Activated naive CD4-positive, alpha-beta T cell treated with anti-CD3 and anti-CD28 coated beads, Interleukin-2, amount 50 U/mL, for 24 hours (primary cell): ENCODE measurements around the gene OCEL1.
"Not testable (repeated sequence)": the region's sequence is repeated elsewhere in the genome, so short reads cannot be mapped to it uniquely, and the experiment has no call there.

Source experiments
- H3K27ac Mint-ChIP-seq: one replicate; pipeline ENCODE4 v1.8.0; 2021; ENCODE audit warnings: mild to moderate bottlenecking, mixed read lengths
- H3K27me3 Mint-ChIP-seq: one replicate; pipeline ENCODE4 v1.8.0; 2021; ENCODE audit warnings: mixed read lengths
- H3K36me3 Mint-ChIP-seq: one replicate; pipeline ENCODE4 v1.8.0; 2021; ENCODE audit warnings: mixed read lengths
- H3K4me1 Mint-ChIP-seq: one replicate; pipeline ENCODE4 v1.8.0; 2021; ENCODE audit warnings: mixed read lengths
- H3K4me3 Mint-ChIP-seq: one replicate; pipeline ENCODE4 v1.8.0; 2021; ENCODE audit warnings: mild to moderate bottlenecking, mixed read lengths
- H3K9me3 Mint-ChIP-seq: one replicate; pipeline ENCODE4 v1.8.0; 2021; ENCODE audit warnings: mixed read lengths

OCEL1 gene

GRCh38 chr19:17263712-17264640 is 38.0 kb downstream of the OCEL1 start:
- Mint-ChIP-seq H3K27ac (peak overlapping the region; percentile 55), H3K9me3 (no peaks in the 10 kb centered on the region), H3K4me3 (no peak overlapping the region), H3K36me3 (no peaks in the 10 kb centered on the region), H3K27me3 (no peaks in the 10 kb centered on the region), H3K4me1 (peaks cover 28% of the 10 kb centered on the region)

GRCh38 chr19:17264641-17264979 is 38.6 kb downstream of the OCEL1 start, which contains the start of gene USHBP1:
USHBP1 (minus strand) TSS chr19:17264745; CDS start chr19:17264299, 446 bp downstream.
- Mint-ChIP-seq H3K4me3 (no peak within 1 kb of the TSS), H3K27me3 (no peaks in the 10 kb centered on the region)

GRCh38 chr19:17266026-17266425 is 40.0 kb downstream of the OCEL1 start:
- Mint-ChIP-seq H3K4me1 (peaks cover 23% of the 10 kb centered on the region), H3K36me3 (no peaks in the 10 kb centered on the region), H3K27me3 (no peaks in the 10 kb centered on the region), H3K27ac (no peak overlapping the region), H3K9me3 (no peaks in the 10 kb centered on the region), H3K4me3 (no peak overlapping the region)

More at GRCh38 chr19:17264641-17264979, 38.6 kb downstream of the OCEL1 start, which contains the start of gene USHBP1:
- H3K36me3 Mint-ChIP-seq = no peaks in the 10 kb centered on the region
- peaks cover 28% of the 10 kb centered on the region for H3K4me1 Mint-ChIP-seq
- H3K9me3 Mint-ChIP-seq = no peaks in the 10 kb centered on the region
- peak within 1 kb of the TSS; percentile 55 for H3K27ac Mint-ChIP-seq

GRCh38 chr19:17266589-17266974 is 40.6 kb downstream of the OCEL1 start:
- Mint-ChIP-seq H3K4me1 (peaks cover 22% of the 10 kb centered on the region), H3K36me3 (no peaks in the 10 kb centered on the region), H3K27me3 (no peaks in the 10 kb centered on the region), H3K27ac (peak overlapping the region; percentile 48), H3K9me3 (no peaks in the 10 kb centered on the region), H3K4me3 (peak overlapping the region; percentile 96)

- Mint-ChIP-seq H3K4me3 (peak within 1 kb of the TSS; percentile 96), H3K36me3 (no peaks in the 10 kb centered on the region), H3K27me3 (no peaks in the 10 kb centered on the region), H3K4me1 (peaks cover 22% of the 10 kb centered on the region), H3K27ac (peak within 1 kb of the TSS; percentile 48), H3K9me3 (no peaks in the 10 kb centered on the region)
Measured at GRCh38 chr19:17266975-17267788, 41.2 kb downstream of the OCEL1 start, which contains the start of gene BABAM1. BABAM1 (plus strand) TSS chr19:17267443; CDS start chr19:17268807, 1,364 bp downstream.

- Mint-ChIP-seq H3K9me3 (no peaks in the 10 kb centered on the region), H3K36me3 (peaks cover 2% of the 10 kb centered on the region), H3K27ac (no peak overlapping the region), H3K4me3 (peak overlapping the region; percentile 96), H3K4me1 (peaks cover 22% of the 10 kb centered on the region), H3K27me3 (no peaks in the 10 kb centered on the region)
Measured at GRCh38 chr19:17268754-17269153, 42.7 kb downstream of the OCEL1 start.

GRCh38 chr19:17274892-17275291 is 48.9 kb downstream of the OCEL1 start:
- H3K27me3 Mint-ChIP-seq, H3K4me1 Mint-ChIP-seq, H3K36me3 Mint-ChIP-seq, H3K27ac Mint-ChIP-seq, H3K4me3 Mint-ChIP-seq, H3K9me3 Mint-ChIP-seq: not testable (repeated sequence)

- H3K4me1 Mint-ChIP-seq = no peaks in the 10 kb centered on the region
- H3K27ac Mint-ChIP-seq = no peak overlapping the region
- no peaks in the 10 kb centered on the region for H3K27me3 Mint-ChIP-seq
- peaks cover 6% of the 10 kb centered on the region for H3K36me3 Mint-ChIP-seq
- no peak overlapping the region for H3K4me3 Mint-ChIP-seq
- H3K9me3 Mint-ChIP-seq = no peaks in the 10 kb centered on the region
Measured at GRCh38 chr19:17275441-17276175, 49.6 kb downstream of the OCEL1 start.
